A549 (cell line): Measurements from ENCODE around the gene SLC8A2. TPM values are rescaled to one million over a fixed set of nuclear protein-coding genes. Genes with fewer than 3 reads are reported as not detected.

Source experiments
- ATAC-seq, 2 experiments: fragments of 200-7000 bp in 1 of 2; fragments of >200 bp in 1 of 2; cut with Nextera tagmentation in 1 of 2; cut with Tn5 transposase in 1 of 2; 3 replicates each; pipeline versions ENCODE4 v1.8.0 to v1.9.1; 2018 to 2020; ENCODE audit warnings: mild to moderate bottlenecking in 1 of 2, moderate library complexity in 1 of 2
- CTCF ChIA-PET: fragments of 300-600 bp; sonication (Branson Sonifier 250); formaldehyde crosslinking; extraction: SDS; loops from one replicate; lab custom pipeline; 2021; ENCODE audit warnings: antibody characterized with exemption, inconsistent platforms; lab: Yijun Ruan, JAX
- POLR2A ChIA-PET: fragments of 350-600 bp; formaldehyde crosslinking; extraction: SDS; loops from one replicate; lab custom pipeline; 2021; ENCODE audit warnings: antibody characterized with exemption, inconsistent platforms; lab: Yijun Ruan, JAX
- DNase-seq, 2 experiments: peaks; one replicate each; pipeline versions ENCODE4 v3.0.0 to v3.0.0-alpha.2; 2011 to 2016; ENCODE audit warnings: low read depth in 1 of 2, low spot score in 1 of 2
- FAIRE-seq: peaks from 2 replicates; lab custom pipeline; 2011; peaks lifted over from hg19 to GRCh38; lab: Jason Lieb, UNC
- H3K27ac ChIP-seq, 2 experiments: fragments of >200 bp; sonication (Bioruptor Twin); formaldehyde crosslinking; 3 replicates each; pipeline ENCODE4 v1.5.1; 2016 to 2017
- H3K4me1 ChIP-seq: fragments of >200 bp; sonication (Bioruptor Twin); formaldehyde crosslinking; 3 replicates; pipeline ENCODE4 v1.6.1; 2016
- H3K4me2 ChIP-seq: fragments of >200 bp; sonication (Bioruptor Twin); formaldehyde crosslinking; 3 replicates; pipeline ENCODE4 v1.6.1; 2016
- H3K4me3 ChIP-seq: fragments of >200 bp; sonication (Bioruptor Twin); formaldehyde crosslinking; 3 replicates; pipeline ENCODE4 v1.5.1; 2016
- H3K9me3 ChIP-seq: fragments of >200 bp; sonication (Bioruptor Twin); formaldehyde crosslinking; 3 replicates; pipeline ENCODE4 v1.6.1; 2016
- ATOH8 ChIP-seq: fragments of 250-450 bp; sonication (Bioruptor Pico); IDR thresholded peaks from 2 replicates; pipeline ENCODE4 v1.5.0; 2020; ENCODE audit warnings: low read depth, mild to moderate bottlenecking, moderate library complexity
- EHMT2 ChIP-seq: fragments of 200-600 bp; sonication (generic); IDR thresholded peaks from 2 replicates; pipeline ENCODE4 v1.6.1; 2016; ENCODE audit warnings: antibody characterized with exemption, low read depth, mild to moderate bottlenecking, moderate library complexity
- ELK1 ChIP-seq: fragments of 150-350 bp; IDR thresholded peaks from 2 replicates; pipeline ENCODE4 v1.6.1; 2014; ENCODE audit warnings: low read depth, mild to moderate bottlenecking, low read length
- ESRRA ChIP-seq: fragments of 150-350 bp; IDR thresholded peaks from 2 replicates; pipeline ENCODE4 v1.6.1; 2014; ENCODE audit warnings: mild to moderate bottlenecking, low read length, borderline replicate concordance
- FOSB ChIP-seq: fragments of 250-450 bp; sonication (Bioruptor Pico); IDR thresholded peaks from 2 replicates; pipeline ENCODE4 v1.5.0; 2020; ENCODE audit warnings: mild to moderate bottlenecking, moderate library complexity
- FOXS1 ChIP-seq: fragments of 250-450 bp; sonication (Bioruptor Pico); IDR thresholded peaks from 2 replicates; pipeline ENCODE4 v1.5.0; 2020; ENCODE audit warnings: mild to moderate bottlenecking, moderate library complexity
- HDAC2 ChIP-seq: fragments of 200-600 bp; sonication (generic); IDR thresholded peaks from 2 replicates; pipeline ENCODE4 v1.6.1; 2016
- HOXB13 ChIP-seq: fragments of 250-450 bp; sonication (Bioruptor Pico); IDR thresholded peaks from 2 replicates; pipeline ENCODE4 v1.5.0; 2020; ENCODE audit warnings: low read depth, mild to moderate bottlenecking, moderate library complexity
- KDM5A ChIP-seq: fragments of 200-600 bp; sonication (generic); IDR thresholded peaks from 2 replicates; pipeline ENCODE4 v1.6.1; 2016; ENCODE audit warnings: antibody characterized with exemption, mild to moderate bottlenecking
- MAFK ChIP-seq: fragments of 450-650 bp; IDR thresholded peaks from 2 replicates; pipeline ENCODE4 v1.6.1; 2014; ENCODE audit not compliant: partially characterized antibody
- MAX ChIP-seq: IDR thresholded peaks from 2 replicates; pipeline ENCODE4 v1.6.1; 2012
- MYC ChIP-seq: IDR thresholded peaks from 2 replicates; pipeline ENCODE4 v1.6.1; 2012; ENCODE audit warnings: mild to moderate bottlenecking, inconsistent platforms, low read length, improper control_type of control experiment, borderline replicate concordance
- RAD21 ChIP-seq, 2 experiments: fragments of >200 bp in 1 of 2; sonication (Bioruptor Twin) in 1 of 2; formaldehyde crosslinking in 1 of 2; IDR thresholded peaks in 1 of 2; conservative IDR thresholded peaks in 1 of 2; 2 replicates in 1 of 2; 3 replicates in 1 of 2; pipeline ENCODE4 v1.6.1; 2012 to 2018; ENCODE audit warnings: inconsistent platforms in 1 of 2
- RARB ChIP-seq: fragments of 250-450 bp; sonication (Bioruptor Pico); IDR thresholded peaks from 2 replicates; pipeline ENCODE4 v1.8.0; 2021; ENCODE audit warnings: mild to moderate bottlenecking, moderate library complexity
- RNF2 ChIP-seq: fragments of 200-600 bp; sonication (generic); IDR thresholded peaks from 2 replicates; pipeline ENCODE4 v1.6.1; 2016; ENCODE audit warnings: low read depth, mild to moderate bottlenecking, antibody characterized with exemption, moderate library complexity, borderline replicate concordance
- SMC3 ChIP-seq: fragments of >200 bp; sonication (Bioruptor Twin); formaldehyde crosslinking; IDR thresholded peaks from 3 replicates; pipeline ENCODE4 v1.6.1; 2018; ENCODE audit warnings: inconsistent platforms
- TP53 ChIP-seq: fragments of 250-450 bp; sonication (Bioruptor Pico); IDR thresholded peaks from 2 replicates; pipeline ENCODE4 v1.5.0; 2021; ENCODE audit warnings: mild to moderate bottlenecking, moderate library complexity
- ZNF302 ChIP-seq: fragments of 250-450 bp; sonication (Bioruptor Pico); IDR thresholded peaks from 2 replicates; pipeline ENCODE4 v1.9.0; 2021; ENCODE audit warnings: inconsistent platforms, mild to moderate bottlenecking, moderate library complexity
- WGBS: methylation state at CpG from one replicate; pipeline ENCODE4 v1.1.6; 2017; ENCODE audit errors: missing lambda C conversion rate; 5-methylcytosine and 5-hydroxymethylcytosine counted together
- polyA plus RNA-seq, 4 experiments: library from polyadenylated mRNA; depleted of rRNA in 3 of 4; stranded (reverse); fragments of >200 nt; fragmentation: RNase III in 1 of 4; extraction: RNeasy Plus Mini Kit Qiagen cat#74134 plus additional on column Dnase treatment in 1 of 4; gene quantifications; 2 replicates in 3 of 4; 3 replicates in 1 of 4; pipeline ENCODE4 v1.2.3, GENCODE V29; 2011 to 2017
- TF ChIP-seq, protein P1 (sequence below): fragments of 250-450 bp; sonication (Bioruptor Pico); IDR thresholded peaks from 2 replicates; pipeline ENCODE4 v1.5.0; 2021; ENCODE audit warnings: mild to moderate bottlenecking, moderate library complexity, borderline replicate concordance

SLC8A2 gene
- polyA plus RNA-seq, 2 of the 4 experiments (the other 2 are of a cell fraction), result 0.15 to 0.35 TPM

DNA sequence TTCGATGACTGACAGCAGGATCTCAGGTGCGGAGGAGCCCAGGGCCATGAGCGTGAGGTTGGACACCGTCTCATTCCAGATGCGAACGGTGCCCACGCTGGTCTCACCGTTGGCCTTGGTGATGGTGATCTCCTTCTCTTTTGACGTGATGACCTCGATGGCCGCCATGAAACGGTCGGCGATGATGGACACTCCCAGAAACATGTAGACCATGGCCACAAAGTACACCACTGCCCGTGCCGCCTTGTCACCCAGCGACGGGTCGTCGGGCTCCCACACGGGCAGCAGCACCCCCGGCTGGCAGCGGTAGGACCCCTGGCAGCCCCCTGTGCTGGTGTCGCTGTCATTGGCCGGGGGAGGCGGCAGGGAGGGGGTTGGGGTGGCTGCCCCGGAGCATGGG lies 5.7 kb downstream of the SLC8A2 start:
- H3K4me1 ChIP-seq, result peaks cover 11% of the 10 kb centered on the region; the same call in 1 of the 3 replicates
- FAIRE-seq, result no peak

DNA sequence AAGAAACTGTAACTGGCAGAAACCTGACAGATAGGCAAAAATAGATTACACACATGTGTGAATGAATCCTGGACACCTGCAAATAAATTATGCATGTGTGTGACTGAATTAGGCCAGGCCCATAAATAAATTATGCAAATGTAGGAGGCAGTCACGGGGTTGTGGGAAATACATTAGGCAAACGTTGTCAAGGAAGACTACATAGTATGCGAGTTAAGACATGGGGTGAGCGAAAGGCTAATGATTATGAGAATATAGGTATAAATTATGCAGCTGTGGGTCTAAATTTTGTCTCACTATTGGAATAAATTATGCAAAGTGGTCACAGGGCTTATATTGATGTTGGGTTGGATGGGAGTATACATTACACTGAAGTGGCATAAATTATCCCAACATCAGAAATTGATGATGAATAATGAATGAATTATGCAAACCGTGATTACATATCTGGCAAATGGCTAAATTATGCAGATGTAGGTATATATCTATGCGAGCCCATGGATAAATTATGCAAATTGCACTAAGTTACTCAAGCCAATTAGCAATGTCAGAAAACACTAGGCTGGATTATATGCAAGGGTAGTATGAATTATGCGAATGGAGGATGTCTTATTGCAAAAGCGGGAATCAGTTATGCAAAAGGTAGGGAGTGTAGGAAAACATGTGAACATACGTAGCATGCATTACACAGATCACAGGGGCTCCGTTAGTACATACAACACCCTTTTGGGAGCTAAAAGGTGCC lies 6.8 kb downstream of the SLC8A2 start:
- ATAC-seq (no peak), FAIRE-seq (peak; percentile 70), DNase-seq (no peak)
- 42% methylated on average over 10 of the region's 10 CpGs for WGBS
- CTCF ChIA-PET, result interaction anchor here (2.6 to 3.0 kb wide), 3 partner anchors 19 to 234 kb away, joined by 13 to 17 read pairs (median 14); partner anchors contain the start of gene KPTN
- Histone ChIP-seq H3K27ac (no peak overlapping the region), H3K4me1 (peaks cover 7% of the 10 kb centered on the region; the same call in 1 of the 3 replicates), H3K9me3 (no peaks in the 10 kb centered on the region), H3K4me3 (no peak overlapping the region), H3K4me2 (no peak overlapping the region)
- TF ChIP-seq ELK1 (no peak), TP53 (no peak), RNF2 (no peak)
- POLR2A ChIA-PET, result no interaction called here

More for the DNA sequence above, 5.7 kb downstream of the SLC8A2 start:
- ATAC-seq, result no peak
- CTCF ChIA-PET, result interaction anchor here (0.7 to 3.0 kb wide), 3 partner anchors 18 to 30 kb away, joined by 3 to 21 read pairs (median 5); partner anchors contain the start of gene KPTN
- H3K4me2 ChIP-seq, result no peak overlapping the region
- no peak overlapping the region for H3K27ac ChIP-seq
- WGBS, result 75% methylated on average over 18 of the region's 27 CpGs
- DNase-seq, result no peak
- H3K4me3 ChIP-seq, result no peak overlapping the region
- H3K9me3 ChIP-seq, result no peaks in the 10 kb centered on the region
- TF ChIP-seq ZNF302 (CRISPR knock-in tag) (no peak), FOSB (CRISPR knock-in tag) (no peak), HDAC2 (no peak), RARB (CRISPR knock-in tag) (no peak), KDM5A (no peak), MYC (no peak), FOXS1 (CRISPR knock-in tag) (no peak), EHMT2 (no peak), MAX (no peak), MAFK (no peak), SMC3 (no peak), ATOH8 (CRISPR knock-in tag) (no peak)
- TF ChIP-seq, protein P1, sequence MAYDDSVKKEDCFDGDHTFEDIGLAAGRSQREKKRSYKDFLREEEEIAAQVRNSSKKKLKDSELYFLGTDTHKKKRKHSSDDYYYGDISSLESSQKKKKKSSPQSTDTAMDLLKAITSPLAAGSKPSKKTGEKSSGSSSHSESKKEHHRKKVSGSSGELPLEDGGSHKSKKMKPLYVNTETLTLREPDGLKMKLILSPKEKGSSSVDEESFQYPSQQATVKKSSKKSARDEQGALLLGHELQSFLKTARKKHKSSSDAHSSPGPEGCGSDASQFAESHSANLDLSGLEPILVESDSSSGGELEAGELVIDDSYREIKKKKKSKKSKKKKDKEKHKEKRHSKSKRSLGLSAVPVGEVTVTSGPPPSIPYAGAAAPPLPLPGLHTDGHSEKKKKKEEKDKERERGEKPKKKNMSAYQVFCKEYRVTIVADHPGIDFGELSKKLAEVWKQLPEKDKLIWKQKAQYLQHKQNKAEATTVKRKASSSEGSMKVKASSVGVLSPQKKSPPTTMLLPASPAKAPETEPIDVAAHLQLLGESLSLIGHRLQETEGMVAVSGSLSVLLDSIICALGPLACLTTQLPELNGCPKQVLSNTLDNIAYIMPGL (CRISPR knock-in tag), result no peak
- POLR2A ChIA-PET, result no interaction called here

GRCh38 chr19:47461876-47462275 lies 9.8 kb downstream of the SLC8A2 start:
- H3K4me3 ChIP-seq, result no peak overlapping the region
- POLR2A ChIA-PET, result no interaction called here
- TF ChIP-seq FOSB (CRISPR knock-in tag), result no peak
- TF ChIP-seq ESRRA, result no peak
- no peak for TF ChIP-seq RAD21 (conservative IDR thresholded peaks at IDR 0.05 in 1 of 2, IDR thresholded peaks at IDR 0.05 in 1 of 2)
- no peak for TF ChIP-seq HOXB13 (CRISPR knock-in tag)
- TF ChIP-seq MAX, result no peak
- TF ChIP-seq, all 56 proteins: peak for 0
- ATAC-seq, result no peak
- no peak for DNase-seq
- Histone ChIP-seq H3K27ac (no peak overlapping the region), H3K4me1 (no peaks in the 10 kb centered on the region), H3K9me3 (peaks cover 4% of the 10 kb centered on the region), H3K4me2 (no peak overlapping the region)
- CTCF ChIA-PET, result interaction anchor here (1.2 to 2.7 kb wide), 2 partner anchors 25 to 237 kb away, joined by 6 to 14 read pairs; no protein-coding TSS in a partner anchor
- WGBS, result 73% methylated on average over 5 of the region's 5 CpGs
- FAIRE-seq, result no peak
